Neural cell (in vitro differentiated cells): ENCODE results near the gene RFX3. TPM values are rescaled to one million over a fixed set of nuclear protein-coding genes. Genes with fewer than 3 reads are reported as not detected.

ENCODE experiments used
- H2AFZ ChIP-seq: fragments of 200-600, 300-800 bp; sonication (generic), shearing (Covaris generic); 2 replicates; pipeline ENCODE4 v1.6.0; 2014; ENCODE audit warnings: low read depth, mild to moderate bottlenecking, antibody characterized with exemption, low read length, moderate library complexity
- H3F3A ChIP-seq: fragments of 200-600 bp; shearing (Covaris generic); 2 replicates; pipeline ENCODE4 v1.6.1; 2016; ENCODE audit warnings: mild to moderate bottlenecking, moderate library complexity, mixed read lengths, antibody characterized with exemption, low read length; ENCODE audit not compliant: insufficient read depth, poor library complexity, severe bottlenecking
- H3K27ac ChIP-seq: fragments of 200-600, 300-800 bp; sonication (generic), shearing (Covaris generic); 2 replicates; pipeline ENCODE4 v1.5.1; 2014; ENCODE audit warnings: mild to moderate bottlenecking, low read length, moderate library complexity
- H3K27me3 ChIP-seq: fragments of 300-800, 200-600 bp; sonication (generic), shearing (Covaris generic); 2 replicates; pipeline ENCODE4 v1.6.0; 2014; ENCODE audit warnings: mild to moderate bottlenecking, low read depth, low read length, moderate library complexity; ENCODE audit not compliant: insufficient read depth
- H3K36me3 ChIP-seq: fragments of 300-800, 200-600 bp; sonication (generic), shearing (Covaris generic); 2 replicates; pipeline ENCODE4 v1.5.1; 2014; ENCODE audit warnings: mild to moderate bottlenecking, antibody characterized with exemption, low read length, moderate library complexity; ENCODE audit not compliant: insufficient read depth
- H3K4me2 ChIP-seq: fragments of 300-800, 200-600 bp; sonication (generic), shearing (Covaris generic); 2 replicates; pipeline ENCODE4 v1.6.0; 2014; ENCODE audit warnings: mild to moderate bottlenecking, low read length
- H3K4me3 ChIP-seq: fragments of 300-800, 200-600 bp; sonication (generic), shearing (Covaris generic); 2 replicates; pipeline ENCODE4 v1.5.1; 2014; ENCODE audit warnings: mild to moderate bottlenecking, low read length, moderate library complexity
- H3K79me2 ChIP-seq: fragments of 200-600 bp; shearing (Covaris generic); replicated peaks from 2 replicates; pipeline ENCODE4 v1.6.0; 2014; ENCODE audit warnings: mild to moderate bottlenecking, low read length, moderate library complexity; ENCODE audit not compliant: insufficient read depth
- H3K9ac ChIP-seq: fragments of 300-800, 200-600 bp; sonication (generic), shearing (Covaris generic); 2 replicates; pipeline ENCODE4 v1.6.1; 2016; ENCODE audit warnings: mild to moderate bottlenecking, low read length, mixed read lengths
- H3K9me2 ChIP-seq: fragments of 200-600 bp; shearing (Covaris generic); 2 replicates; pipeline ENCODE4 v1.6.1; 2016; ENCODE audit warnings: mild to moderate bottlenecking, low read length, mixed read lengths; ENCODE audit not compliant: insufficient read depth
- H3K9me3 ChIP-seq: fragments of 200-600, 300-800 bp; sonication (generic), shearing (Covaris generic); 2 replicates; pipeline ENCODE4 v1.6.1; 2016; ENCODE audit warnings: mild to moderate bottlenecking, mixed run types, low read length, moderate library complexity, mixed read lengths
- H4K20me1 ChIP-seq: fragments of 200-600 bp; shearing (Covaris generic); 2 replicates; pipeline ENCODE4 v1.6.1; 2016; ENCODE audit warnings: mild to moderate bottlenecking, mixed run types; ENCODE audit not compliant: insufficient read depth
- CTCF ChIP-seq: fragments of 450-650 bp; IDR thresholded peaks from 2 replicates; pipeline ENCODE4 v1.5.1; 2014; ENCODE audit warnings: antibody characterized with exemption, mild to moderate bottlenecking, moderate library complexity; ENCODE audit not compliant: poor library complexity, severe bottlenecking
- EP300 ChIP-seq: fragments of 450-650 bp; conservative IDR thresholded peaks from 2 replicates; pipeline ENCODE4 v1.6.1; 2014; ENCODE audit warnings: antibody characterized with exemption, mild to moderate bottlenecking, moderate library complexity; ENCODE audit not compliant: poor library complexity, severe bottlenecking
- EZH2 ChIP-seq: fragments of 200-600, 300-800 bp; shearing (Covaris generic), sonication (generic); IDR thresholded peaks from 2 replicates; pipeline ENCODE4 v1.6.1; 2014; ENCODE audit warnings: antibody characterized with exemption, low read length, borderline replicate concordance, mild to moderate bottlenecking; ENCODE audit not compliant: insufficient read depth, poor library complexity, severe bottlenecking
- MXI1 ChIP-seq: fragments of 450-650 bp; conservative IDR thresholded peaks from 2 replicates; pipeline ENCODE4 v1.6.1; 2014; ENCODE audit warnings: antibody characterized with exemption, mild to moderate bottlenecking; ENCODE audit not compliant: poor library complexity, severe bottlenecking
- POLR2AphosphoS5 ChIP-seq: IDR thresholded peaks from 2 replicates; pipeline ENCODE4 v1.6.1; 2012
- RAD21 ChIP-seq: fragments of 450-650 bp; conservative IDR thresholded peaks from 2 replicates; pipeline ENCODE4 v1.6.1; 2014; ENCODE audit warnings: antibody characterized with exemption, mild to moderate bottlenecking, moderate library complexity
- SMC3 ChIP-seq: fragments of 450-650 bp; conservative IDR thresholded peaks from 2 replicates; pipeline ENCODE4 v1.6.1; 2014; ENCODE audit warnings: antibody characterized with exemption, mild to moderate bottlenecking, moderate library complexity; ENCODE audit not compliant: poor library complexity
- TAF1 ChIP-seq: IDR thresholded peaks from 2 replicates; pipeline ENCODE4 v1.6.1; 2012; ENCODE audit warnings: low read depth
- polyA plus RNA-seq: library from polyadenylated mRNA; depleted of rRNA; stranded (reverse); fragments of >200 nt; gene quantifications from 2 replicates; pipeline ENCODE4 v1.2.3, GENCODE V29; 2014
- TF ChIP-seq, protein P1 (sequence below): IDR thresholded peaks from 2 replicates; pipeline ENCODE4 v1.6.1; 2012; ENCODE audit warnings: borderline replicate concordance

RFX3 gene
- polyA plus RNA-seq, 1 donor from 2014 or later, result 27.6 TPM

GRCh38 chr9:3495855-3496254 is 29.9 kb downstream of the RFX3 start:
- Histone ChIP-seq H3K36me3 (no peaks in the 10 kb centered on the region), H3K9me3 (no peaks in the 10 kb centered on the region), H3K4me2 (no peak overlapping the region), H3K79me2 (peaks cover 70% of the 10 kb centered on the region), H3K4me3 (no peak overlapping the region), H3K9me2 (no peaks in the 10 kb centered on the region), H3K27me3 (no peaks in the 10 kb centered on the region), H3K27ac (no peak overlapping the region), H3K9ac (no peak overlapping the region), H2AFZ (no peak overlapping the region), H3F3A (no peaks in the 10 kb centered on the region), H4K20me1 (no peaks in the 10 kb centered on the region)
- TF ChIP-seq TAF1, result no peak
- no peak for TF ChIP-seq RAD21
- no peak for TF ChIP-seq POLR2AphosphoS5
- TF ChIP-seq CTCF, result no peak
- no peak for TF ChIP-seq MXI1
- TF ChIP-seq, protein P1, sequence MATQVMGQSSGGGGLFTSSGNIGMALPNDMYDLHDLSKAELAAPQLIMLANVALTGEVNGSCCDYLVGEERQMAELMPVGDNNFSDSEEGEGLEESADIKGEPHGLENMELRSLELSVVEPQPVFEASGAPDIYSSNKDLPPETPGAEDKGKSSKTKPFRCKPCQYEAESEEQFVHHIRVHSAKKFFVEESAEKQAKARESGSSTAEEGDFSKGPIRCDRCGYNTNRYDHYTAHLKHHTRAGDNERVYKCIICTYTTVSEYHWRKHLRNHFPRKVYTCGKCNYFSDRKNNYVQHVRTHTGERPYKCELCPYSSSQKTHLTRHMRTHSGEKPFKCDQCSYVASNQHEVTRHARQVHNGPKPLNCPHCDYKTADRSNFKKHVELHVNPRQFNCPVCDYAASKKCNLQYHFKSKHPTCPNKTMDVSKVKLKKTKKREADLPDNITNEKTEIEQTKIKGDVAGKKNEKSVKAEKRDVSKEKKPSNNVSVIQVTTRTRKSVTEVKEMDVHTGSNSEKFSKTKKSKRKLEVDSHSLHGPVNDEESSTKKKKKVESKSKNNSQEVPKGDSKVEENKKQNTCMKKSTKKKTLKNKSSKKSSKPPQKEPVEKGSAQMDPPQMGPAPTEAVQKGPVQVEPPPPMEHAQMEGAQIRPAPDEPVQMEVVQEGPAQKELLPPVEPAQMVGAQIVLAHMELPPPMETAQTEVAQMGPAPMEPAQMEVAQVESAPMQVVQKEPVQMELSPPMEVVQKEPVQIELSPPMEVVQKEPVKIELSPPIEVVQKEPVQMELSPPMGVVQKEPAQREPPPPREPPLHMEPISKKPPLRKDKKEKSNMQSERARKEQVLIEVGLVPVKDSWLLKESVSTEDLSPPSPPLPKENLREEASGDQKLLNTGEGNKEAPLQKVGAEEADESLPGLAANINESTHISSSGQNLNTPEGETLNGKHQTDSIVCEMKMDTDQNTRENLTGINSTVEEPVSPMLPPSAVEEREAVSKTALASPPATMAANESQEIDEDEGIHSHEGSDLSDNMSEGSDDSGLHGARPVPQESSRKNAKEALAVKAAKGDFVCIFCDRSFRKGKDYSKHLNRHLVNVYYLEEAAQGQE, result no peak
- TF ChIP-seq SMC3, result no peak
- no peak for TF ChIP-seq EP300
- TF ChIP-seq EZH2, result no peak

DNA sequence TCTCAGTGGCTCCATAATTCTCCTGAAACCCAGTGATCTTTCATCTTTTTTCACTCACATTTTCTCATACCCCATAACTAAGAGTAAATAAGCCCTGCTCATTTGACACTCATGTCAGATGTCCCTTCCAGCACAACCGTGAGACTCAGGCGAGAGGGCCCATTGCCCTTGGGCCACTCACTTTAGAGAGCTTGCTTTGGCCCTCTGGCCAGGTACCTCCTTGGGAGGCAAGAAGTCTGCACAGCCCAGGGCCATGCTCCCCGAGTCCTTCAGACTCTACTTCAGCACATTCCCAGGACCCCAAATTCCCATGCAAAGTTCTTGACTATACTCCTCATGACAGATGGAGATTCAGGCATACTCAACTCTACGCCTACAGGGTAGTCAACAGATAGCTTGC is 33.6 kb downstream of the RFX3 start:
- H3K9me2 ChIP-seq, result no peaks in the 10 kb centered on the region
- H3K4me2 ChIP-seq, result no peak overlapping the region
- H3K27ac ChIP-seq, result no peak overlapping the region
- no peak overlapping the region for H3K4me3 ChIP-seq
- H3K36me3 ChIP-seq, result no peaks in the 10 kb centered on the region
- no peaks in the 10 kb centered on the region for H3K9me3 ChIP-seq
- no peak overlapping the region for H2AFZ ChIP-seq
- TF ChIP-seq MXI1, result no peak
- H3F3A ChIP-seq, result no peaks in the 10 kb centered on the region
- H3K27me3 ChIP-seq, result no peaks in the 10 kb centered on the region
- H4K20me1 ChIP-seq, result no peaks in the 10 kb centered on the region
- H3K79me2 ChIP-seq, result peaks cover 64% of the 10 kb centered on the region
- no peak overlapping the region for H3K9ac ChIP-seq

- no peaks in the 10 kb centered on the region for H3K9me2 ChIP-seq
- no peak overlapping the region for H3K9ac ChIP-seq
- H3K9me3 ChIP-seq, result no peaks in the 10 kb centered on the region
- H3K79me2 ChIP-seq, result peaks cover 64% of the 10 kb centered on the region
- TF ChIP-seq EP300 (no peak), CTCF (no peak), RAD21 (no peak), TAF1 (no peak), POLR2AphosphoS5 (no peak), MXI1 (no peak), SMC3 (no peak), EZH2 (no peak)
- TF ChIP-seq, protein P1, result no peak
- no peaks in the 10 kb centered on the region for H4K20me1 ChIP-seq
- H3K4me3 ChIP-seq, result no peak overlapping the region
- no peak overlapping the region for H3K27ac ChIP-seq
- H2AFZ ChIP-seq, result no peak overlapping the region
- no peak overlapping the region for H3K4me2 ChIP-seq
- no peaks in the 10 kb centered on the region for H3K27me3 ChIP-seq
- H3F3A ChIP-seq, result no peaks in the 10 kb centered on the region
- H3K36me3 ChIP-seq, result no peaks in the 10 kb centered on the region
Measured at GRCh38 chr9:3491450-3491849, 34.4 kb downstream of the RFX3 start.
